ENCODE data around the gene ARHGAP45.

ARHGAP45 gene

GRCh38 chr19:1104311-1105007 lies 37.5 kb downstream of the ARHGAP45 start:
- peaks cover 18% of the 10 kb centered on the region for H3K4me1 ChIP-seq (ENCODE audit: control insufficient read depth, insufficient read depth, low read length)
- H3K4me3 ChIP-seq (ENCODE audit: low read depth, low read length), result peak overlapping the region; percentile 64
- peak overlapping the region; percentile 83 for H3K9ac ChIP-seq (ENCODE audit: low read length)
- 0 out of 2 replicates have a peak, but pooled peaks cover 2% of the 10 kb centered on the region for H3K9me3 ChIP-seq (ENCODE audit: control insufficient read depth, insufficient read depth, low read depth, low read length)
- peaks cover 27% of the 10 kb centered on the region for H3K36me3 ChIP-seq (ENCODE audit: control insufficient read depth, insufficient read depth, low read length)
- no peaks in the 10 kb centered on the region for H3K27me3 ChIP-seq (ENCODE audit: control insufficient read depth, insufficient read depth, low read length)
- peak overlapping the region; percentile 78; the same call in 1 of the 2 replicates for H3K27ac ChIP-seq (ENCODE audit: low read depth, low read length)

- no peaks in the 10 kb centered on the region for H3K9me3 ChIP-seq (ENCODE audit: control insufficient read depth, insufficient read depth, low read depth, low read length)
- H3K4me3 ChIP-seq (ENCODE audit: low read depth, low read length), result peak overlapping the region; percentile 64
- H3K4me1 ChIP-seq (ENCODE audit: control insufficient read depth, insufficient read depth, low read length), result peaks cover 18% of the 10 kb centered on the region
- peak overlapping the region; percentile 78; the same call in 1 of the 2 replicates for H3K27ac ChIP-seq (ENCODE audit: low read depth, low read length)
- H3K9ac ChIP-seq (ENCODE audit: low read length), result peak overlapping the region; percentile 65
- no peaks in the 10 kb centered on the region for H3K27me3 ChIP-seq (ENCODE audit: control insufficient read depth, insufficient read depth, low read length)
- peaks cover 34% of the 10 kb centered on the region for H3K36me3 ChIP-seq (ENCODE audit: control insufficient read depth, insufficient read depth, low read length)
Observed at GRCh38 chr19:1105008-1105872, 38.3 kb downstream of the ARHGAP45 start.

GRCh38 chr19:1105873-1106840 lies 39.2 kb downstream of the ARHGAP45 start:
- Histone ChIP-seq H3K27ac (ENCODE audit: low read depth, low read length) (no peak overlapping the region), H3K27me3 (ENCODE audit: control insufficient read depth, insufficient read depth, low read length) (no peaks in the 10 kb centered on the region), H3K36me3 (ENCODE audit: control insufficient read depth, insufficient read depth, low read length) (peaks cover 41% of the 10 kb centered on the region), H3K4me3 (ENCODE audit: low read depth, low read length) (no peak overlapping the region), H3K4me1 (ENCODE audit: control insufficient read depth, insufficient read depth, low read length) (peaks cover 18% of the 10 kb centered on the region), H3K9ac (ENCODE audit: low read length) (peak overlapping the region; percentile 24), H3K9me3 (ENCODE audit: control insufficient read depth, insufficient read depth, low read depth, low read length) (no peaks in the 10 kb centered on the region)

GRCh38 chr19:1106841-1107660 lies 40.1 kb downstream of the ARHGAP45 start:
- H3K27me3 ChIP-seq (ENCODE audit: control insufficient read depth, insufficient read depth, low read length), result no peaks in the 10 kb centered on the region
- H3K4me1 ChIP-seq (ENCODE audit: control insufficient read depth, insufficient read depth, low read length), result peaks cover 11% of the 10 kb centered on the region
- no peak overlapping the region for H3K9ac ChIP-seq (ENCODE audit: low read length)
- H3K36me3 ChIP-seq (ENCODE audit: control insufficient read depth, insufficient read depth, low read length), result peaks cover 41% of the 10 kb centered on the region
- H3K4me3 ChIP-seq (ENCODE audit: low read depth, low read length), result no peak overlapping the region
- no peak overlapping the region for H3K27ac ChIP-seq (ENCODE audit: low read depth, low read length)
- no peaks in the 10 kb centered on the region for H3K9me3 ChIP-seq (ENCODE audit: control insufficient read depth, insufficient read depth, low read depth, low read length)

- H3K4me1 ChIP-seq (ENCODE audit: control insufficient read depth, insufficient read depth, low read length), result peaks cover 10% of the 10 kb centered on the region
- no peaks in the 10 kb centered on the region for H3K27me3 ChIP-seq (ENCODE audit: control insufficient read depth, insufficient read depth, low read length)
- peaks cover 41% of the 10 kb centered on the region for H3K36me3 ChIP-seq (ENCODE audit: control insufficient read depth, insufficient read depth, low read length)
- no peaks in the 10 kb centered on the region for H3K9me3 ChIP-seq (ENCODE audit: control insufficient read depth, insufficient read depth, low read depth, low read length)
- no peak overlapping the region for H3K27ac ChIP-seq (ENCODE audit: low read depth, low read length)
- no peak overlapping the region for H3K4me3 ChIP-seq (ENCODE audit: low read depth, low read length)
- H3K9ac ChIP-seq (ENCODE audit: low read length), result no peak overlapping the region
Observed at GRCh38 chr19:1107661-1108261, 40.8 kb downstream of the ARHGAP45 start.

DNA sequence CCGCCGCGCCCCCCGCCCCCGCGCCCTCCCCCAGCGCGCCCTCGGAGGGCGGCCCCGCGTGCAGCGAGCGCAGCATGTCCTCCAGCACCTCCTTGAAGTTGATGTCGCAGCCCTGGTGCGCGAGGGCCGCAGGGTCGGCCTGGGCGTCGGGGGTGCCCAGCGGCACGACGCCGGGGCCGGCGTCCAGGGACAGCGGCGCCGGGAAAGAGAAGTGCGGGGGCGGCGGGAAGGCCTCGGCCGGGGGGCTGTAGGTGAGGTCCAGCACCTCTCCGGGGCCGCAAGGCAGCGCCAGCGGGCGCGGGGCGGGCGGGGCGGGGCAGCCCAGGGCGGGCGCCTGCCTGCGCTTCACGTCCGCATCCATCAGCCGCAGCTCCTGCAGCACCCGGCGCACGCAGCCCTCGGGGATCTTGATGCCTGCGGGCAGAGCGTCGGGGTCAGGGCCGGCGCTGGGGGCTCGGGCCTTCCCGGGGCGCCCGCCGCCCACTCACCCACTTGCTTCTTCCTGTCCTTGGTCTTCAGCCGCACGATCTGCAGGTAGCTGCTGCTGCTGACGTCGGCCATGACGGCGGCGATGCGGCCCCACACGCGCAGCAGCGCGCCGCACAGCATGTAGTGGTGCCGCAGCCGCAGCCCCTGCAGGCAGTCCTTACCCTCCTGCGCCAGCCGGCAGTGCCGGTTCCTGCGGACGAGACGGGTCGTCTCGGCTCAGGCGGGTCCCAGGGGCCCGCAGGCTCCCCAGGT lies 41.5 kb downstream of the ARHGAP45 start:
- H3K4me1 ChIP-seq (ENCODE audit: control insufficient read depth, insufficient read depth, low read length), result peaks cover 11% of the 10 kb centered on the region
- H3K9ac ChIP-seq (ENCODE audit: low read length), result no peak overlapping the region
- no peaks in the 10 kb centered on the region for H3K27me3 ChIP-seq (ENCODE audit: control insufficient read depth, insufficient read depth, low read length)
- H3K36me3 ChIP-seq (ENCODE audit: control insufficient read depth, insufficient read depth, low read length), result peaks cover 41% of the 10 kb centered on the region
- no peak overlapping the region for H3K4me3 ChIP-seq (ENCODE audit: low read depth, low read length)
- no peak overlapping the region for H3K27ac ChIP-seq (ENCODE audit: low read depth, low read length)
- no peaks in the 10 kb centered on the region for H3K9me3 ChIP-seq (ENCODE audit: control insufficient read depth, insufficient read depth, low read depth, low read length)

GRCh38 chr19:1109032-1109551 lies 42.1 kb downstream of the ARHGAP45 start:
- Histone ChIP-seq H3K4me1 (ENCODE audit: control insufficient read depth, insufficient read depth, low read length) (peaks cover 17% of the 10 kb centered on the region), H3K9me3 (ENCODE audit: control insufficient read depth, insufficient read depth, low read depth, low read length) (no peaks in the 10 kb centered on the region), H3K4me3 (ENCODE audit: low read depth, low read length) (no peak overlapping the region), H3K27ac (ENCODE audit: low read depth, low read length) (no peak overlapping the region), H3K36me3 (ENCODE audit: control insufficient read depth, insufficient read depth, low read length) (peaks cover 46% of the 10 kb centered on the region), H3K27me3 (ENCODE audit: control insufficient read depth, insufficient read depth, low read length) (no peaks in the 10 kb centered on the region), H3K9ac (ENCODE audit: low read length) (no peak overlapping the region)

DNA sequence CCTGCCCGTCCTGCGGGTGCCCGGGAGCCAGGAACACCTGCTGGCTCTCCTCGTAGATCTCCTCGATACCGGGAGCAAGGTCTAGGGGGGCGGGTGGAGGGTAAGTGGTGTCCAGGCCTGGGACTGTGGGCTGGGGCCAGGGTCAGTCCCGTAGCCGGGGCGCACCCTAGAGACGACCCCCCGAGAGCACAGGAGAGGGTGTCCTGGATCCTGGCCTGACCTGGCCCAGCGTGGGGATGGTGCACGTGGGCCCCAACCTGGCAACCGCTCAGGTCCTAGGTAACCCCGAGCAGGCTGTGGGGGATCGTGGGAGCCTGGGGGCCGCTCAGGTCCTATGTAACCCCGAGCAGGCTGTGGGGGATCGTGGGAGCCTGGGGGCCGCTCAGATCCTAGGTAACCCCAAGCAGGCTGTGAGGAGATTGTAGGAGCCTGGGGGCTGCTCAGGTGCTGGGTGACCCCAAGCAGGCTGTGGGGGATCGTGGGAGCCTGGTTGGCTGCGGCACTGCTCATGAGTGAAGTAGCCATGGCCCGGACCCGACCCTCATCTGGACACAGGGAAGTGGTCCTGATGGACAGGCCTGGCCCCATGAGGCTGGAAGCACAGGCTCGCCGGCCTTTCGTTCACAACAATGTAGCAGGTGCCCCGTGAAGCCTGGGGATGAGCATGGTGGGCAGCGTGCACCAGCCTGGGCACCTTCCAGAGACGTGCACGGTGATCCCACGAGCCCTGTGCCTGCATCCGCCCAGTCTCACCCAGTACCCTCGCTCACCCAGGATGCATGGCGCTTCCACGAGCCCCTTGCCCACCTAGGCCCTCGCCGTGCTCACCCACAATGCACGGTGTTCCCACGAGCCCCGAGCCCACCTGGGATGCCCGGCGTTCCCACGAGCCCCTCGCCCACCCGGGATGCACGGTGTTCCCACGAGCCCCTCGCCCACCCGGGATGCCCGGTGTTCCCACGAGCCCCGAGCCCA lies 43.0 kb downstream of the ARHGAP45 start:
- H3K4me1 ChIP-seq (ENCODE audit: control insufficient read depth, insufficient read depth, low read length), result peaks cover 17% of the 10 kb centered on the region
- no peaks in the 10 kb centered on the region for H3K9me3 ChIP-seq (ENCODE audit: control insufficient read depth, insufficient read depth, low read depth, low read length)
- peaks cover 50% of the 10 kb centered on the region for H3K36me3 ChIP-seq (ENCODE audit: control insufficient read depth, insufficient read depth, low read length)
- no peaks in the 10 kb centered on the region for H3K27me3 ChIP-seq (ENCODE audit: control insufficient read depth, insufficient read depth, low read length)
- no peak overlapping the region for H3K27ac ChIP-seq (ENCODE audit: low read depth, low read length)
- H3K4me3 ChIP-seq (ENCODE audit: low read depth, low read length), result no peak overlapping the region
- no peak overlapping the region for H3K9ac ChIP-seq (ENCODE audit: low read length)
